ENCODE results near the gene AKIRIN2.

AKIRIN2 gene

DNA sequence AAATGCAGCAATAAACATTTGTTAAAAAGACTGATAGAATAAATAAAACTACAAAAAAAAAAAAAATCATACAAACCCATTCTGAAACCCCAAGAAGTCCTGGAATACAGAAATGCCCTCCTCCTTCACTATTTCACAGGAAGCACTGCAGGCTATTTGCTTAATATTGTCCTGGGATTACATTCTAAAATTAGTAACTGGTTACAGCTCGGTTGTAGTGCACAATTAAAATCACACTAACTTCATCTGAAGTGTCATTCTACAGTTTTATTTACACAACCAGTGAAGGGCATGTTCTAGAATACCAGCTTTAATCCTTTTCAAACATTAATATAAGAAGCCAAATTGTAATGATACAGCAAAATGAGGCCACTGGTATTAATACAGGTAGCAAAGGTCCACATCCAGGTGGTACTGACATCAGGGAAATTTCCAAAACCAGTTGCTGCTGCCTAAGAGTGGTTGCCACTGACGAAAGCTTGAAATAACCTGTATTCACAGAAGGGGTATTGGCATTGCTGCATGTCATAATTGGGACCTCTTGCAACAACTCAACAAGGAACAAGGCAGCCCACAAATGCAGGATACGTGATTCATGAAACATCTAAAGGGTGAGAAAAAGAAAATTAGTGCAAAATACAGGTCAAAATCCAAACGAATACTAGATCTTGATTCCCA is 26.9 kb downstream of the AKIRIN2 start:
- Histone ChIP-seq H3K36me3 (ENCODE audit: control insufficient read depth, insufficient read depth, low read length) (peaks cover 6% of the 10 kb centered on the region), H3K4me3 (ENCODE audit: low read length) (no peak overlapping the region), H3K18ac (ENCODE audit: low read length) (no peak overlapping the region), H2BK5ac (ENCODE audit: low read length) (no peak overlapping the region), H3K79me2 (ENCODE audit: control insufficient read depth, insufficient read depth, low read length) (peaks cover 9% of the 10 kb centered on the region), H3K4me1 (ENCODE audit: control insufficient read depth, low read depth, low read length) (no peaks in the 10 kb centered on the region), H3K4me2 (ENCODE audit: low read length) (no peak overlapping the region), H3K23ac (ENCODE audit: low read length) (no peak overlapping the region), H3K56ac (ENCODE audit: low read length) (no peak overlapping the region), H4K5ac (ENCODE audit: low read length) (no peak overlapping the region), H3K27me3 (ENCODE audit: insufficient read depth, low read length, poor library complexity) (no peaks in the 10 kb centered on the region), H2BK15ac (replicated peaks; ENCODE audit: low read depth) (no peak overlapping the region), H2BK120ac (ENCODE audit: low read depth, low read length) (no peak overlapping the region), H2AK5ac (ENCODE audit: low read length) (no peak overlapping the region), H3K27ac (ENCODE audit: low read depth, low read length) (no peak overlapping the region), H4K8ac (ENCODE audit: low read depth, low read length) (no peak overlapping the region), H3K4ac (ENCODE audit: low read depth, low read length) (no peak overlapping the region), H3K9ac (ENCODE audit: low read length) (no peak overlapping the region), H3K79me1 (ENCODE audit: low read length) (no peaks in the 10 kb centered on the region)
- DNase-seq = no peak
- WGBS (ENCODE audit: extremely low coverage, insufficient coverage, low lambda C conversion rate) = no CpG with 5 or more reads among the region's 4 CpGs

DNA sequence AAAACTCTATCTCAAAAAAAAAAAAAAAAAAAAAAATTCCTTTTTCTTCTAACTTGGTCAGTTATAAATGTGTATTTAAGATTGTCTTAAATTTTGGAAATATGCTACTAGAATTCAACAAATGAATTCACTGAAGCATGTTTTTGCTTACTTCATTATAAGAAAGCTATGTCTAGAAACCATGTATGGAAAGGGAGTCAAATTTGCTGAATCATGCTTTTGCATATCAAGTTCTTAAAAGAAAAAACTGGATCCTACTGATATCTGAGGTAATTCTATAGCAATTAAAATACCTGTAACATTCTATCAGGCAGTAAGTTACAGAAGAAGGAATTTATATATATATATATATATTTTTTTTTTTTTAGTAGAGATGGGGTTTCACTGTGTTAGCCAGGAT is 27.7 kb downstream of the AKIRIN2 start:
- H3K18ac ChIP-seq (ENCODE audit: low read length) = no peak overlapping the region
- H3K4me2 ChIP-seq (ENCODE audit: low read length) = no peak overlapping the region
- no peak overlapping the region for H4K8ac ChIP-seq (ENCODE audit: low read depth, low read length)
- no peaks in the 10 kb centered on the region for H3K4me1 ChIP-seq (ENCODE audit: control insufficient read depth, low read depth, low read length)
- peaks cover 6% of the 10 kb centered on the region for H3K36me3 ChIP-seq (ENCODE audit: control insufficient read depth, insufficient read depth, low read length)
- H3K4me3 ChIP-seq (ENCODE audit: low read length) = no peak overlapping the region
- no peak overlapping the region for H2BK15ac ChIP-seq (replicated peaks; ENCODE audit: low read depth)
- DNase-seq = no peak
- no peak overlapping the region for H3K56ac ChIP-seq (ENCODE audit: low read length)
- no peaks in the 10 kb centered on the region for H3K79me1 ChIP-seq (ENCODE audit: low read length)
- H3K79me2 ChIP-seq (ENCODE audit: control insufficient read depth, insufficient read depth, low read length) = peaks cover 3% of the 10 kb centered on the region
- H3K23ac ChIP-seq (ENCODE audit: low read length) = no peak overlapping the region
- H2BK5ac ChIP-seq (ENCODE audit: low read length) = no peak overlapping the region
- no peak overlapping the region for H3K9ac ChIP-seq (ENCODE audit: low read length)
- H3K4ac ChIP-seq (ENCODE audit: low read depth, low read length) = no peak overlapping the region
- no peak overlapping the region for H2BK120ac ChIP-seq (ENCODE audit: low read depth, low read length)
- no peak overlapping the region for H3K27ac ChIP-seq (ENCODE audit: low read depth, low read length)
- no peaks in the 10 kb centered on the region for H3K27me3 ChIP-seq (ENCODE audit: insufficient read depth, low read length, poor library complexity)
- no peak overlapping the region for H4K5ac ChIP-seq (ENCODE audit: low read length)
- H2AK5ac ChIP-seq (ENCODE audit: low read length) = no peak overlapping the region

DNA sequence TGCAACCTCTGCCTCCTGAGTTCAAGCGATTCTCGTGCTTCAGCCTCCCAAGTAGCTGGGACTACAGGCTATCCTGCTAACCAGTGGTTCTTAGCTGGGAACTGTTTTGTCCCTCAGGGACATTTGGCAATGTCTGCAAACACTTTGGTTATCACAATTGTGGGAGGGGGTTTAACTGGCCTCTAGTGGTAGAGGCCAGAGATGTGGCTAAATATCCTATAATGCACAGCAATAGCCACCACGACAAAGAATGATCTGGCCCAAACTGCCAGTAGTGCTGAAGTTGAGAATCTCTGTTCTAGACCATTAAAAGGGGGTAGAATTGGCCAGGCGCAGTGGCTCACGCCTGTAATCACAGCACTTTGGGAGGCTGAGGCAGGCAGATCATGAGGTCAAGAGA is 28.8 kb downstream of the AKIRIN2 start:
- H3K18ac ChIP-seq (ENCODE audit: low read length) = no peak overlapping the region

GRCh38 chr6:87672641-87673040 is 29.4 kb downstream of the AKIRIN2 start:
- H2BK120ac ChIP-seq (ENCODE audit: low read depth, low read length) = no peak overlapping the region
- H3K18ac ChIP-seq (ENCODE audit: low read length) = no peak overlapping the region
- no peaks in the 10 kb centered on the region for H3K27me3 ChIP-seq (ENCODE audit: insufficient read depth, low read length, poor library complexity)
- H3K79me2 ChIP-seq (ENCODE audit: control insufficient read depth, insufficient read depth, low read length) = no peaks in the 10 kb centered on the region
- peaks cover 6% of the 10 kb centered on the region for H3K36me3 ChIP-seq (ENCODE audit: control insufficient read depth, insufficient read depth, low read length)
- H3K4ac ChIP-seq (ENCODE audit: low read depth, low read length) = no peak overlapping the region
- no peak overlapping the region for H2BK5ac ChIP-seq (ENCODE audit: low read length)
- H3K4me2 ChIP-seq (ENCODE audit: low read length) = no peak overlapping the region
- no peak for DNase-seq
- H3K27ac ChIP-seq (ENCODE audit: low read depth, low read length) = no peak overlapping the region
- no CpG with 5 or more reads among the region's 2 CpGs for WGBS (ENCODE audit: extremely low coverage, insufficient coverage, low lambda C conversion rate)
- no peak overlapping the region for H3K4me3 ChIP-seq (ENCODE audit: low read length)
- H3K56ac ChIP-seq (ENCODE audit: low read length) = no peak overlapping the region
- H4K5ac ChIP-seq (ENCODE audit: low read length) = no peak overlapping the region
- no peak overlapping the region for H3K9ac ChIP-seq (ENCODE audit: low read length)
- H2AK5ac ChIP-seq (ENCODE audit: low read length) = no peak overlapping the region
- H2BK15ac ChIP-seq (replicated peaks; ENCODE audit: low read depth) = no peak overlapping the region
- H3K4me1 ChIP-seq (ENCODE audit: control insufficient read depth, low read depth, low read length) = no peaks in the 10 kb centered on the region
- no peak overlapping the region for H4K8ac ChIP-seq (ENCODE audit: low read depth, low read length)
- H3K23ac ChIP-seq (ENCODE audit: low read length) = no peak overlapping the region
- H3K79me1 ChIP-seq (ENCODE audit: low read length) = no peaks in the 10 kb centered on the region

More for the DNA sequence above, 28.8 kb downstream of the AKIRIN2 start:
- Histone ChIP-seq H3K9ac (ENCODE audit: low read length) (no peak overlapping the region), H3K4me3 (ENCODE audit: low read length) (no peak overlapping the region), H4K5ac (ENCODE audit: low read length) (no peak overlapping the region), H3K23ac (ENCODE audit: low read length) (no peak overlapping the region), H2BK120ac (ENCODE audit: low read depth, low read length) (no peak overlapping the region), H2BK5ac (ENCODE audit: low read length) (no peak overlapping the region), H3K4me2 (ENCODE audit: low read length) (no peak overlapping the region), H3K36me3 (ENCODE audit: control insufficient read depth, insufficient read depth, low read length) (peaks cover 6% of the 10 kb centered on the region), H3K56ac (ENCODE audit: low read length) (no peak overlapping the region), H3K27me3 (ENCODE audit: insufficient read depth, low read length, poor library complexity) (no peaks in the 10 kb centered on the region), H3K27ac (ENCODE audit: low read depth, low read length) (no peak overlapping the region), H4K8ac (ENCODE audit: low read depth, low read length) (no peak overlapping the region), H3K79me2 (ENCODE audit: control insufficient read depth, insufficient read depth, low read length) (no peaks in the 10 kb centered on the region), H2BK15ac (replicated peaks; ENCODE audit: low read depth) (no peak overlapping the region), H3K79me1 (ENCODE audit: low read length) (no peaks in the 10 kb centered on the region), H2AK5ac (ENCODE audit: low read length) (no peak overlapping the region), H3K4ac (ENCODE audit: low read depth, low read length) (no peak overlapping the region), H3K4me1 (ENCODE audit: control insufficient read depth, low read depth, low read length) (no peaks in the 10 kb centered on the region)
- no CpG with 5 or more reads among the region's 5 CpGs for WGBS (ENCODE audit: extremely low coverage, insufficient coverage, low lambda C conversion rate)
- no peak for DNase-seq

- H3K4me3 ChIP-seq (ENCODE audit: low read length) = no peak overlapping the region
- no peak overlapping the region for H3K27ac ChIP-seq (ENCODE audit: low read depth, low read length)
- H4K8ac ChIP-seq (ENCODE audit: low read depth, low read length) = no peak overlapping the region
- H2AK5ac ChIP-seq (ENCODE audit: low read length) = no peak overlapping the region
- no peak overlapping the region for H3K18ac ChIP-seq (ENCODE audit: low read length)
- H2BK120ac ChIP-seq (ENCODE audit: low read depth, low read length) = no peak overlapping the region
- H3K4ac ChIP-seq (ENCODE audit: low read depth, low read length) = no peak overlapping the region
- H2BK5ac ChIP-seq (ENCODE audit: low read length) = no peak overlapping the region
- no peak overlapping the region for H3K4me2 ChIP-seq (ENCODE audit: low read length)
- H3K79me1 ChIP-seq (ENCODE audit: low read length) = no peaks in the 10 kb centered on the region
- peaks cover 6% of the 10 kb centered on the region for H3K36me3 ChIP-seq (ENCODE audit: control insufficient read depth, insufficient read depth, low read length)
- no peak overlapping the region for H3K9ac ChIP-seq (ENCODE audit: low read length)
- H3K79me2 ChIP-seq (ENCODE audit: control insufficient read depth, insufficient read depth, low read length) = no peaks in the 10 kb centered on the region
- no peak overlapping the region for H2BK15ac ChIP-seq (replicated peaks; ENCODE audit: low read depth)
- DNase-seq = no peak
- no peak overlapping the region for H3K23ac ChIP-seq (ENCODE audit: low read length)
- no peaks in the 10 kb centered on the region for H3K27me3 ChIP-seq (ENCODE audit: insufficient read depth, low read length, poor library complexity)
- no peak overlapping the region for H3K56ac ChIP-seq (ENCODE audit: low read length)
- H4K5ac ChIP-seq (ENCODE audit: low read length) = no peak overlapping the region
- no CpG with 5 or more reads among the region's 6 CpGs for WGBS (ENCODE audit: extremely low coverage, insufficient coverage, low lambda C conversion rate)
- H3K4me1 ChIP-seq (ENCODE audit: control insufficient read depth, low read depth, low read length) = no peaks in the 10 kb centered on the region
Measured at GRCh38 chr6:87671555-87672029, 30.4 kb downstream of the AKIRIN2 start.

DNA sequence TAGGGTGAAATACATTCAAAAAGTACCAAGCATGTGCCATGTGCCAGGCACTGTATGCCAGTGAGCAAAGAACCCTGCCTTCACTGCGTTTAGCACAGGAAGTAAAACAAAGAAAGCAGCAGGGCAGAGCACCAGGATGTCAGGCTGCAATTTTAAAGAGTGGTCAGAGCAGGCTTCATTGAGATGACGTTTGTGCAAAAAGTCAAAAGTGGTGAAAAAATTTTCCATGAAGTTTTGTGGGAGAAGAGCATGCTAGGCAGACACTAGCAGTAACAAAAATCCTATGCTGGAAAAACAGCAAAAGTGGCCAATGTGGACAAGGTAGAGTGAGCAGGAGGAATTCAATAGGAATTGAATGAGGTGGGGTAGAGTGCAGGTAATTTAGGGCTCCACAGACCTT is 31.3 kb downstream of the AKIRIN2 start:
- no CpG with 5 or more reads among the region's 2 CpGs for WGBS (ENCODE audit: extremely low coverage, insufficient coverage, low lambda C conversion rate)
- Histone ChIP-seq H2BK120ac (ENCODE audit: low read depth, low read length) (no peak overlapping the region), H3K23ac (ENCODE audit: low read length) (no peak overlapping the region), H3K9ac (ENCODE audit: low read length) (no peak overlapping the region), H2AK5ac (ENCODE audit: low read length) (no peak overlapping the region), H3K18ac (ENCODE audit: low read length) (no peak overlapping the region), H3K4me1 (ENCODE audit: control insufficient read depth, low read depth, low read length) (no peaks in the 10 kb centered on the region), H2BK5ac (ENCODE audit: low read length) (no peak overlapping the region), H3K56ac (ENCODE audit: low read length) (no peak overlapping the region), H4K5ac (ENCODE audit: low read length) (no peak overlapping the region), H2BK15ac (replicated peaks; ENCODE audit: low read depth) (no peak overlapping the region), H3K4me2 (ENCODE audit: low read length) (no peak overlapping the region), H3K4ac (ENCODE audit: low read depth, low read length) (no peak overlapping the region), H3K79me2 (ENCODE audit: control insufficient read depth, insufficient read depth, low read length) (no peaks in the 10 kb centered on the region), H3K4me3 (ENCODE audit: low read length) (no peak overlapping the region), H4K8ac (ENCODE audit: low read depth, low read length) (no peak overlapping the region), H3K36me3 (ENCODE audit: control insufficient read depth, insufficient read depth, low read length) (peaks cover 6% of the 10 kb centered on the region), H3K27ac (ENCODE audit: low read depth, low read length) (no peak overlapping the region), H3K79me1 (ENCODE audit: low read length) (no peaks in the 10 kb centered on the region), H3K27me3 (ENCODE audit: insufficient read depth, low read length, poor library complexity) (no peaks in the 10 kb centered on the region)
- no peak for DNase-seq
